Trophoblast cell (in vitro differentiated cells and primary cell): ENCODE results near the gene SLC2A10.

Experiments
- DNase-seq, 2 donors: peaks; one replicate each; pipeline ENCODE4 v3.0.0-alpha.2; 2016
- H2AFZ ChIP-seq: 2 replicates; pipeline ENCODE4 v1.6.1; 2013; ENCODE audit warnings: low read length, moderate library complexity, mild to moderate bottlenecking; ENCODE audit not compliant: insufficient read depth, poor library complexity
- H2AK5ac ChIP-seq: 2 replicates; pipeline ENCODE4 v1.6.1; 2013; ENCODE audit warnings: mild to moderate bottlenecking, low read length
- H2BK120ac ChIP-seq: 2 replicates; pipeline ENCODE4 v1.6.1; 2013; ENCODE audit warnings: low read length, mild to moderate bottlenecking, moderate library complexity; ENCODE audit not compliant: insufficient read depth, poor library complexity
- H2BK12ac ChIP-seq: 2 replicates; pipeline ENCODE4 v1.6.1; 2013; ENCODE audit warnings: mild to moderate bottlenecking, low read length, moderate library complexity
- H2BK5ac ChIP-seq: 2 replicates; pipeline ENCODE4 v1.6.1; 2013; ENCODE audit warnings: low read length, low read depth, moderate library complexity, mild to moderate bottlenecking; ENCODE audit not compliant: poor library complexity
- H3K14ac ChIP-seq: 2 replicates; pipeline ENCODE4 v1.6.1; 2013; ENCODE audit warnings: mild to moderate bottlenecking, low read length
- H3K18ac ChIP-seq: 2 replicates; pipeline ENCODE4 v1.6.1; 2013; ENCODE audit warnings: mild to moderate bottlenecking, low read length
- H3K23ac ChIP-seq: 2 replicates; pipeline ENCODE4 v1.6.1; 2013; ENCODE audit warnings: low read length
- H3K27ac ChIP-seq: 2 replicates; pipeline ENCODE4 v1.5.1; 2013; ENCODE audit warnings: low read depth, mild to moderate bottlenecking, inconsistent platforms, low read length, moderate library complexity
- H3K27me3 ChIP-seq: 2 replicates; pipeline ENCODE4 v1.6.1; 2013; ENCODE audit warnings: inconsistent platforms, mild to moderate bottlenecking, low read length, moderate library complexity; ENCODE audit not compliant: insufficient read depth
- H3K36me3 ChIP-seq, 2 experiments: 1 replicate in 1 of 2; 2 replicates in 1 of 2; pipeline ENCODE4 v1.6.1; 2013; ENCODE audit warnings: low read length in 2 of 2, mild to moderate bottlenecking in 2 of 2, moderate library complexity in 1 of 2; ENCODE audit not compliant: insufficient read depth in 2 of 2, control insufficient read depth in 1 of 2
- H3K4ac ChIP-seq: 2 replicates; pipeline ENCODE4 v1.6.1; 2013; ENCODE audit warnings: low read depth, mild to moderate bottlenecking, low read length, moderate library complexity
- H3K4me1 ChIP-seq, 2 experiments: 1 replicate in 1 of 2; 2 replicates in 1 of 2; pipeline ENCODE4 v1.6.1; 2013; ENCODE audit warnings: low read length in 2 of 2, mild to moderate bottlenecking in 2 of 2, moderate library complexity in 1 of 2; ENCODE audit not compliant: insufficient read depth in 2 of 2, control insufficient read depth in 1 of 2
- H3K4me2 ChIP-seq: 2 replicates; pipeline ENCODE4 v1.6.1; 2013; ENCODE audit warnings: inconsistent platforms, mild to moderate bottlenecking, low read length, moderate library complexity
- H3K4me3 ChIP-seq: 2 replicates; pipeline ENCODE4 v1.5.1; 2013; ENCODE audit warnings: mild to moderate bottlenecking, low read depth, low read length, inconsistent platforms
- H3K79me1 ChIP-seq: one replicate; pipeline ENCODE4 v1.6.1; 2013; ENCODE audit warnings: low read length
- H3K79me2 ChIP-seq: 2 replicates; pipeline ENCODE4 v1.6.1; 2013; ENCODE audit warnings: low read length, mild to moderate bottlenecking; ENCODE audit not compliant: control insufficient read depth, insufficient read depth, poor library complexity
- H3K9ac ChIP-seq: 2 replicates; pipeline ENCODE4 v1.6.1; 2013; ENCODE audit warnings: mild to moderate bottlenecking, low read length
- H3K9me3 ChIP-seq: 2 replicates; pipeline ENCODE4 v1.6.1; 2013; ENCODE audit warnings: low read depth, mild to moderate bottlenecking, control low read depth, inconsistent platforms, low read length; ENCODE audit not compliant: insufficient read depth
- H4K12ac ChIP-seq: 2 replicates; pipeline ENCODE4 v1.6.1; 2013; ENCODE audit warnings: low read depth, mild to moderate bottlenecking, low read length, moderate library complexity
- H4K8ac ChIP-seq: 2 replicates; pipeline ENCODE4 v1.6.1; 2013; ENCODE audit warnings: low read depth, mild to moderate bottlenecking, low read length, moderate library complexity
- H4K91ac ChIP-seq: one replicate; pipeline ENCODE4 v1.6.1; 2013; ENCODE audit warnings: low read depth, mild to moderate bottlenecking, low read length, moderate library complexity
- WGBS: extraction: QIAGEN DNeasy Blood & Tissue Kit; methylation state at CpG from one replicate; pipeline ENCODE4 v1.1.7; 2013; ENCODE audit warnings: missing lambda C conversion rate; ENCODE audit not compliant: insufficient read length, insufficient coverage; ENCODE audit errors: extremely low coverage; 5-methylcytosine and 5-hydroxymethylcytosine counted together

Gene SLC2A10

DNA sequence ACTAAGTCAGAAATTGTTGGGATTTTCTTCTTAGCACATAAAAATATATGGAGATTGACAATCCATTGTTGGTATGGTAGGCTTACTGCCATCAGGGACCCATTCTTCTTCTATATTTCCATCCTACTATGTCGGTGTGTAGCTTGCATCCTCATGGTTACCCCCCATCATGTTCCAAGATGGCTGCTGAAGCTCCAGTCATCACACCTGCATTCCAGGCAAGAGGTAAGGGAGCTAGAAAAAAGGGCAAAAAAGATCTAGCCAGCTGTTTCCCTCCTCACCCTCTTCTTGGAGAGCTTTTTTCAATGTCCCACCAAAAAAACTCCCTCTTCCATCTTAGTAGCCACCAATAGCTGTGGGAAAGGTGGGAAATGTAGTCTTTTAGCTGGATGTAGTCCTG lies 13.6 kb downstream of the SLC2A10 start:
- Histone ChIP-seq H3K79me1 (no peaks in the 10 kb centered on the region), H3K79me2 (no peaks in the 10 kb centered on the region), H2BK12ac (no peak overlapping the region), H3K4me1 (no peaks in the 10 kb centered on the region), H2AFZ (no peak overlapping the region), H3K4me2 (no peak overlapping the region), H3K36me3 (peaks cover 9 to 15% of the 10 kb centered on the region in 2 experiments), H3K9me3 (no peaks in the 10 kb centered on the region), H4K91ac (no peak overlapping the region), H3K23ac (no peak overlapping the region), H3K4me3 (no peak overlapping the region), H3K27ac (no peak overlapping the region), H2BK5ac (no peak overlapping the region), H3K14ac (no peak overlapping the region), H2AK5ac (no peak overlapping the region), H3K9ac (no peak overlapping the region), H4K8ac (no peak overlapping the region), H3K4ac (no peak overlapping the region), H3K27me3 (no peaks in the 10 kb centered on the region), H4K12ac (no peak overlapping the region), H2BK120ac (no peak overlapping the region), H3K18ac (no peak overlapping the region)
- WGBS: no CpG with 5 or more reads among the region's 1 CpG
- no peak for DNase-seq

DNA sequence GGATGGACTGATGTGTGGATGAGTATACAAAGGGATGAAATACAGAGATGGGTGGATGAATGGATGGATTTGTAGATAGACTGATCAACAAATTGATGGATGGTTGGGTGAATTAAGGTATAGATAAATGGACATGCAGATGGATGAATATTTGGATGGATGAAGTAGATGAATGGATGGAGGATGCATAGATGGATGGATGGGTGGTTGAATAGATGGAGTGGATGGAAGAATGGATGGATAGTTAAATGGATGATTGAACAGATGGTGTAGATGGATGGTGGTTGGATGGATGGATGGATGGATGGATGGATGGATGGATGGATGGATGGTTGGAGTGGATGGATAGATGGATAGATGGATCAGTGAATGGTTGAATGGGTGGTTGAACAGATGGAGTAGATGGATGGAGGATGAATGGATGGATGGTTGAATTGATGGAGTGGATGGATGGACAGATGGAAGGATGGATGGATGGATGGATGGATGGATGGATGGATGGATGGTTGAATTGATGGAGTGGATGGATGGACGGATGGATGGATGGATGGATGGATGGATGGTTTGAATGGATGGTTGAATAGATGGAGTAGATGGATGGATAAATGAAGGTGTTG lies 15.0 kb downstream of the SLC2A10 start:
- Histone ChIP-seq H3K9ac (no peak overlapping the region), H3K79me2 (no peaks in the 10 kb centered on the region), H3K18ac (no peak overlapping the region), H2BK12ac (no peak overlapping the region), H3K79me1 (no peaks in the 10 kb centered on the region), H3K36me3 (peaks cover 9 to 15% of the 10 kb centered on the region in 2 experiments), H2BK120ac (no peak overlapping the region), H4K91ac (no peak overlapping the region), H4K8ac (no peak overlapping the region), H3K9me3 (no peaks in the 10 kb centered on the region), H3K27ac (no peak overlapping the region), H2AK5ac (no peak overlapping the region), H3K27me3 (no peaks in the 10 kb centered on the region), H3K4me3 (no peak overlapping the region), H4K12ac (no peak overlapping the region), H3K4me1 (no peaks in the 10 kb centered on the region), H3K14ac (no peak overlapping the region), H3K4ac (no peak overlapping the region), H2AFZ (no peak overlapping the region), H2BK5ac (no peak overlapping the region), H3K23ac (no peak overlapping the region), H3K4me2 (no peak overlapping the region)
- no peak for DNase-seq
- WGBS: 100% methylated on average over 1 of the region's 1 CpG

DNA sequence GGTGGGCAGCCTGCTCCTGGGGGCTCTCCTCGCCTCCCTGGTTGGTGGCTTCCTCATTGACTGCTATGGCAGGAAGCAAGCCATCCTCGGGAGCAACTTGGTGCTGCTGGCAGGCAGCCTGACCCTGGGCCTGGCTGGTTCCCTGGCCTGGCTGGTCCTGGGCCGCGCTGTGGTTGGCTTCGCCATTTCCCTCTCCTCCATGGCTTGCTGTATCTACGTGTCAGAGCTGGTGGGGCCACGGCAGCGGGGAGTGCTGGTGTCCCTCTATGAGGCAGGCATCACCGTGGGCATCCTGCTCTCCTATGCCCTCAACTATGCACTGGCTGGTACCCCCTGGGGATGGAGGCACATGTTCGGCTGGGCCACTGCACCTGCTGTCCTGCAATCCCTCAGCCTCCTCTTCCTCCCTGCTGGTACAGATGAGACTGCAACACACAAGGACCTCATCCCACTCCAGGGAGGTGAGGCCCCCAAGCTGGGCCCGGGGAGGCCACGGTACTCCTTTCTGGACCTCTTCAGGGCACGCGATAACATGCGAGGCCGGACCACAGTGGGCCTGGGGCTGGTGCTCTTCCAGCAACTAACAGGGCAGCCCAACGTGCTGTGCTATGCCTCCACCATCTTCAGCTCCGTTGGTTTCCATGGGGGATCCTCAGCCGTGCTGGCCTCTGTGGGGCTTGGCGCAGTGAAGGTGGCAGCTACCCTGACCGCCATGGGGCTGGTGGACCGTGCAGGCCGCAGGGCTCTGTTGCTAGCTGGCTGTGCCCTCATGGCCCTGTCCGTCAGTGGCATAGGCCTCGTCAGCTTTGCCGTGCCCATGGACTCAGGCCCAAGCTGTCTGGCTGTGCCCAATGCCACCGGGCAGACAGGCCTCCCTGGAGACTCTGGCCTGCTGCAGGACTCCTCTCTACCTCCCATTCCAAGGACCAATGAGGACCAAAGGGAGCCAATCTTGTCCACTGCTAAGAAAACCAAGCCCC lies 16.0 kb downstream of the SLC2A10 start:
- DNase-seq: no peak
- WGBS: no CpG with 5 or more reads among the region's 27 CpGs

GRCh38 chr20:46731770-46732169 lies 22.3 kb downstream of the SLC2A10 start:
- Histone ChIP-seq H4K12ac (no peak overlapping the region), H3K79me1 (no peaks in the 10 kb centered on the region), H2BK120ac (no peak overlapping the region), H4K91ac (no peak overlapping the region), H3K27me3 (no peaks in the 10 kb centered on the region), H3K4me3 (no peak overlapping the region), H3K9me3 (peaks cover 1% of the 10 kb centered on the region), H3K4me2 (no peak overlapping the region), H3K9ac (no peak overlapping the region), H3K36me3 (peaks cover 4 to 10% of the 10 kb centered on the region in 2 experiments), H4K8ac (no peak overlapping the region), H2BK12ac (no peak overlapping the region), H3K4ac (no peak overlapping the region), H2BK5ac (no peak overlapping the region), H3K18ac (no peak overlapping the region), H2AK5ac (no peak overlapping the region), H3K79me2 (no peaks in the 10 kb centered on the region), H2AFZ (no peak overlapping the region), H3K23ac (no peak overlapping the region), H3K27ac (no peak overlapping the region), H3K4me1 (no peaks in the 10 kb centered on the region), H3K14ac (no peak overlapping the region)
- no peak for DNase-seq
- WGBS: no CpG with 5 or more reads among the region's 4 CpGs

More for the DNA sequence above, 16.0 kb downstream of the SLC2A10 start:
- H3K36me3 ChIP-seq: peaks cover 9 to 15% of the 10 kb centered on the region in 2 experiments
- no peak overlapping the region for H2BK120ac ChIP-seq
- no peak overlapping the region for H3K23ac ChIP-seq
- no peaks in the 10 kb centered on the region for H3K27me3 ChIP-seq
- H3K4ac ChIP-seq: no peak overlapping the region
- no peak overlapping the region for H3K14ac ChIP-seq
- H2BK12ac ChIP-seq: no peak overlapping the region
- no peak overlapping the region for H3K4me3 ChIP-seq
- no peaks in the 10 kb centered on the region for H3K4me1 ChIP-seq
- H3K9ac ChIP-seq: no peak overlapping the region
- H4K8ac ChIP-seq: no peak overlapping the region
- no peak overlapping the region for H4K12ac ChIP-seq
- no peak overlapping the region for H4K91ac ChIP-seq
- H3K18ac ChIP-seq: no peak overlapping the region
- no peak overlapping the region for H2AFZ ChIP-seq
- no peak overlapping the region for H3K4me2 ChIP-seq
- H2BK5ac ChIP-seq: no peak overlapping the region
- H3K79me1 ChIP-seq: no peaks in the 10 kb centered on the region
- H3K9me3 ChIP-seq: no peaks in the 10 kb centered on the region
- no peaks in the 10 kb centered on the region for H3K79me2 ChIP-seq
- H3K27ac ChIP-seq: no peak overlapping the region
- no peak overlapping the region for H2AK5ac ChIP-seq
